NB4 (cell line): ENCODE data around the gene FOXP2.
"Not testable (repeated sequence)": the region's sequence is repeated elsewhere in the genome, so short reads cannot be mapped to it uniquely, and the experiment has no call there.

Source experiments
- DNase-seq: peaks from one replicate; pipeline ENCODE4 v3.0.0; 2010; ENCODE audit warnings: low read depth
- H3K4me3 ChIP-seq: one replicate; pipeline ENCODE4 v1.5.1; 2011; ENCODE audit warnings: mild to moderate bottlenecking, low read depth, low read length, moderate library complexity
- CTCF ChIP-seq: IDR thresholded peaks from one replicate; pipeline ENCODE4 v1.5.1; 2012; ENCODE audit warnings: low read depth, low read length
- MAX ChIP-seq: IDR thresholded peaks from 2 replicates; pipeline ENCODE4 v1.6.1; 2011; ENCODE audit warnings: low read depth, low read length
- MYC ChIP-seq: IDR thresholded peaks from 2 replicates; pipeline ENCODE4 v1.6.1; 2011; ENCODE audit warnings: low read depth, low read length
- POLR2A ChIP-seq: IDR thresholded peaks from 2 replicates; pipeline ENCODE4 v1.6.1; 2011; ENCODE audit warnings: mild to moderate bottlenecking; ENCODE audit not compliant: insufficient read length; ENCODE audit errors: extremely low read depth

The FOXP2 gene

DNA sequence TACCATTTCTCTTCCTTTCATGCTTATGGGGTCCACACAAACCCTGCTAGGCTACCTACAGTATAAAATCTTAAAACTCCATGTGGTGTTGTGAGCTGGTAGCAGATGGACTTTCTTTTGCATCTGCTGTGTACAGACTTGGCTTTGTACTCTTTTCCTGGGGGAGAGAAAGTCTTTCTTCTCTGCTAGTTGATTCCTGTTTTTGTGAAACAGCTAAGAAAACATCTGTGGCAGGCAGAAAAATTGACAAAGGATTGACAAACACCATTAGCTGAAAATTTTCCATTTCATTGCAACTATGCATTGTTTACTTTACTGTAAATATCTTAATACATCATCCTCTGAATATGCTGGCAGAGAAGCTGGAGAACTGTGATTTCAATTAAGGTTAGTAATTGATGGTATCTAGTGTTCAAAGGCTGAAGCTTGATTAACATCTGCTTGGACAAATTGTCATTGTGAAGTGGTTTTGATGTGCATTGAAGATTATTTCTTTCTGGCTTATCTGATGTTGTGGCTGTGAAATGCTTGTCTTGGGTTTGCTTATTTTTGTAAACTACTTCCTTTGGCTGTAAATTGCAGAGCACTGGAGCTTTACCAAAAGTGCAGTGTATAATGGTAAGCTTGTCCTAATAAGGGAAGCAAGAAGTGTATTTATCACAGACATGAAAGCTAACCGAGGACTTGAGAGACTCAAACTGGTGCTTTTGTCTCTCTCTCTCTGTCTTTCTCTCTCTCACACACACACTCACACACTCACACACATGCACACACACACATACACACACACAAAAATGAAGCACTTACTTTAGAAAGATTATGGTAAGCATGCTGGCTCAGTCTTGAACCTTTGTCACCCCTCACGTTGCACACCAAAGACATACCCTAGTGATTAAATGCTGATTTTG, at the start of gene FOXP2:
FOXP2 (plus strand) TSS at position 660 of the 908 bp plus-strand sequence. CDS start 11,697 bp downstream, outside the sequence.
- DNase-seq = no peak
- no peak within 1 kb of the TSS for H3K4me3 ChIP-seq
- TF ChIP-seq POLR2A (no peak), MAX (no peak), MYC (no peak), CTCF (no peak)

DNA sequence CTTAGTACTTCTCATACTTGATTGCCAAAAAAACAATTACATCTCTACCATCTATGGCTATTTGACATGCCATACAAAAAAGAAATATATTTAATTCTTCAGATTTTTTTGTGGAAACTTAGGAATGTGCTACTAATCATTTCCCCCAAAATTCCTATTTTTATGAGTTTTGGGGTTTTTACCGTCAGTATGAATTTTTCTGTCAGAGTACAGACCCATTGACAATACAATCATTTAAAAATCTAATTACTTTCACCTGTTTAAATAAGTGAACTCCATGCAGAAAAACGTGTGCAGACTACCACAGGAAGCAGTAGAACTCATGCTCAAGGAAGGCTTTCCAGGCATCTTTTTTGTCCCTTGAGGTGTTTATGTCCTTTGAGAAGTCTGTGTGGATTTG, 48.8 kb upstream of the FOXP2 start:
- H3K4me3 ChIP-seq = no peak overlapping the region
- TF ChIP-seq POLR2A (no peak), CTCF (no peak), MYC (no peak), MAX (no peak)
- DNase-seq = no peak

DNA sequence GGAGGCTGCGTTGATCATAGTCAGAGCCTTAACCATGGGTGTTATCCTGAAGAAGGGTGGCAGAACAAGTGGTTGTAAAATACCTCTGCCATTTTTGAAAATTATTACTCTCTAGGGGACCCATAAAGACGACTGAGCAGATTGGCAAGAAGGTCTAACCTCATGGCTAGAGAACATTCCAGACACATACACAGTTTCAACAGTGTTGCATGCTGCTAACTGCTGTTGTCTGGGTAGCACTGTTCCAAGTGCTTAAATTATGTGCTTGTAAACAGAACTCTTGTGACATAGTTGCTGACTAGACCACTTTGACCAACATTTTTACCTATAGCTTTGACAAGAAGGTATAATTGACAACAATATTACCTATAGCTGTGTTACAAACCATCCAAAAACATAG, 46.1 kb upstream of the FOXP2 start:
- no peak for DNase-seq
- TF ChIP-seq CTCF (no peak), POLR2A (no peak), MAX (no peak), MYC (no peak)
- H3K4me3 ChIP-seq = no peak overlapping the region

DNA sequence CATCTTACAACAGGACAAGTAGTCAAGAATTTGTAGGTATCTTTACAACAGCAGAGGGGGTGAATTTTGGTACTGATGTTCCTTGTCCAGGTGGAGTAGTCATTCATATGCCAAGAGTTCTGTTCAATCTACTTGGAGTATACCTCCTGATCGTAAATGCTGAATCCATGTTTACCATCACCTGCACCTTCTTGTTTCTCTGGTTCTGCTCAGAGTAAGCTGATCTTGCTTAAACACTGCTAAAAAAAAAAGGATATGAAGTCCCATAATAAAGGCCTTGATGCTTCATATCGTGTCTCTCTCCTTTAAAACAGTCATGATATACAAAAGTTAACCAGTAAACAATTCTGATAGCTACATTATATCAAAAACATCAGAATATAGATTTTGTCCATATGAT, 45.3 kb upstream of the FOXP2 start:
- no peak overlapping the region for H3K4me3 ChIP-seq
- TF ChIP-seq POLR2A = no peak
- TF ChIP-seq MAX = no peak
- TF ChIP-seq MYC = no peak
- no peak for TF ChIP-seq CTCF
- no peak for DNase-seq

- no peak overlapping the region for H3K4me3 ChIP-seq
- no peak for DNase-seq
- TF ChIP-seq MYC = no peak
- TF ChIP-seq MAX = no peak
- TF ChIP-seq CTCF = no peak
These were observed 42.0 kb upstream of the FOXP2 start for GRCh38 chr7:114372619-114373018.

- DNase-seq = no peak
- H3K4me3 ChIP-seq = no peak overlapping the region
- TF ChIP-seq CTCF = no peak
- TF ChIP-seq MAX = no peak
- no peak for TF ChIP-seq POLR2A
- no peak for TF ChIP-seq MYC
These were observed 38.7 kb upstream of the FOXP2 start for GRCh38 chr7:114375907-114376306.

GRCh38 chr7:114383946-114384345, 30.7 kb upstream of the FOXP2 start:
- not testable (repeated sequence) for H3K4me3 ChIP-seq, DNase-seq

GRCh38 chr7:114384346-114384745, 30.3 kb upstream of the FOXP2 start:
- not testable (repeated sequence) for DNase-seq, H3K4me3 ChIP-seq
